HEK293 (cell line): ENCODE data around the gene CACNA1C.

Experiments
- CTCF ChIA-PET: fragments of 350-600 bp; formaldehyde crosslinking; extraction: SDS; loops from one replicate; lab custom pipeline; 2021; ENCODE audit warnings: antibody characterized with exemption; lab: Yijun Ruan, JAX
- POLR2A ChIA-PET: fragments of 300-600 bp; formaldehyde crosslinking; extraction: SDS; loops from one replicate; lab custom pipeline; 2020; ENCODE audit warnings: antibody characterized with exemption, inconsistent platforms; lab: Yijun Ruan, JAX
- H3K27ac ChIP-seq: fragments of 200-500 bp; sonication (Bioruptor generic); 2 replicates; pipeline ENCODE4 v1.5.1; 2014; ENCODE audit warnings: low read depth, low read length, control low read depth, inconsistent platforms; ENCODE audit errors: extremely low read depth
- H3K36me3 ChIP-seq, 2 experiments: fragments of 200-500 bp in 1 of 2; sonication (Bioruptor generic) in 1 of 2; 1 replicate in 1 of 2; 2 replicates in 1 of 2; pipeline ENCODE4 v1.5.1; 2014 to 2017; ENCODE audit warnings: inconsistent platforms in 2 of 2, low read length in 2 of 2; ENCODE audit not compliant: control insufficient read depth in 2 of 2, insufficient read depth in 1 of 2
- H3K4me1 ChIP-seq: fragments of 200-500 bp; sonication (Bioruptor generic); 2 replicates; pipeline ENCODE4 v1.5.1; 2014; ENCODE audit warnings: mild to moderate bottlenecking, low read length, inconsistent platforms; ENCODE audit not compliant: control insufficient read depth, insufficient read depth
- H3K4me3 ChIP-seq: 2 replicates; pipeline ENCODE4 v1.5.1; 2011; ENCODE audit warnings: low read depth, mild to moderate bottlenecking, control low read depth, low read length, moderate library complexity
- H3K9me3 ChIP-seq: fragments of 200-500 bp; sonication (Bioruptor generic); 2 replicates; pipeline ENCODE4 v1.5.1; 2014; ENCODE audit warnings: low read depth, low read length, inconsistent platforms; ENCODE audit not compliant: control insufficient read depth, insufficient read depth
- EGR2 ChIP-seq: fragments of 450-650 bp; formaldehyde crosslinking; IDR thresholded peaks from 2 replicates; pipeline ENCODE4 v1.5.1; 2016; ENCODE audit warnings: low read depth, missing biosample characterization, missing genetic modification characterization
- GLI4 ChIP-seq: fragments of 450-650 bp; formaldehyde crosslinking; IDR thresholded peaks from 2 replicates; pipeline ENCODE4 v1.5.1; 2016; ENCODE audit warnings: missing biosample characterization, missing genetic modification characterization
- KLF17 ChIP-seq: fragments of 450-650 bp; formaldehyde crosslinking; IDR thresholded peaks from 2 replicates; pipeline ENCODE4 v1.5.1; 2016; ENCODE audit warnings: missing biosample characterization, missing genetic modification characterization
- SALL2 ChIP-seq: fragments of 450-650 bp; formaldehyde crosslinking; IDR thresholded peaks from 2 replicates; pipeline ENCODE4 v1.5.0; 2017; ENCODE audit warnings: missing biosample characterization, mild to moderate bottlenecking, missing genetic modification characterization, borderline replicate concordance
- SCRT2 ChIP-seq: fragments of 450-650 bp; formaldehyde crosslinking; IDR thresholded peaks from 2 replicates; pipeline ENCODE4 v1.5.1; 2016; ENCODE audit warnings: missing biosample characterization, missing genetic modification characterization
- SP3 ChIP-seq: fragments of 450-650 bp; formaldehyde crosslinking; IDR thresholded peaks from 2 replicates; pipeline ENCODE4 v1.5.1; 2016; ENCODE audit warnings: missing biosample characterization, missing genetic modification characterization
- ZNF114 ChIP-seq: fragments of 450-650 bp; formaldehyde crosslinking; IDR thresholded peaks from 2 replicates; pipeline ENCODE4 v1.5.0; 2017; ENCODE audit warnings: missing biosample characterization, missing genetic modification characterization
- ZNF202 ChIP-seq: fragments of 450-650 bp; formaldehyde crosslinking; IDR thresholded peaks from 2 replicates; pipeline ENCODE4 v1.5.1; 2016; ENCODE audit warnings: missing biosample characterization, missing genetic modification characterization, borderline replicate concordance
- ZNF341 ChIP-seq: fragments of 450-650 bp; formaldehyde crosslinking; IDR thresholded peaks from 2 replicates; pipeline ENCODE4; 2016; ENCODE audit warnings: low read depth, missing biosample characterization, missing genetic modification characterization
- ZNF514 ChIP-seq: fragments of 450-650 bp; formaldehyde crosslinking; IDR thresholded peaks from 2 replicates; pipeline ENCODE4 v1.5.1; 2016; ENCODE audit warnings: missing biosample characterization, missing genetic modification characterization
- ZNF518A ChIP-seq: fragments of 450-650 bp; formaldehyde crosslinking; conservative IDR thresholded peaks from 2 replicates; pipeline ENCODE4 v1.5.1; 2016; ENCODE audit warnings: low read depth, missing biosample characterization, missing genetic modification characterization
- ZNF560 ChIP-seq: fragments of 450-650 bp; formaldehyde crosslinking; IDR thresholded peaks from 2 replicates; pipeline ENCODE4 v1.5.1; 2017; ENCODE audit warnings: missing biosample characterization, missing genetic modification characterization, borderline replicate concordance
- ZNF639 ChIP-seq: fragments of 450-650 bp; formaldehyde crosslinking; IDR thresholded peaks from 2 replicates; pipeline ENCODE4 v1.5.1; 2016; ENCODE audit warnings: missing biosample characterization, missing genetic modification characterization
- ZNF658 ChIP-seq: fragments of 450-650 bp; formaldehyde crosslinking; IDR thresholded peaks from 2 replicates; pipeline ENCODE4; 2016; ENCODE audit warnings: missing biosample characterization, missing genetic modification characterization
- ZNF670 ChIP-seq: fragments of 450-650 bp; formaldehyde crosslinking; IDR thresholded peaks from 2 replicates; pipeline ENCODE4 v1.5.1; 2016; ENCODE audit warnings: missing biosample characterization, missing genetic modification characterization, low read depth
- ZNF791 ChIP-seq: fragments of 450-650 bp; formaldehyde crosslinking; IDR thresholded peaks from 2 replicates; pipeline ENCODE4 v1.5.1; 2016; ENCODE audit warnings: missing biosample characterization, missing genetic modification characterization

CACNA1C gene

GRCh38 chr12:2259369-2259768 lies 206.6 kb downstream of the CACNA1C start (continued):
- no peak for TF ChIP-seq ZNF514

- Histone ChIP-seq H3K27ac (no peak overlapping the region), H3K4me3 (no peak overlapping the region), H3K36me3 (no peaks in the 10 kb centered on the region), H3K9me3 (no peaks in the 10 kb centered on the region), H3K4me1 (no peaks in the 10 kb centered on the region)
- ChIA-PET POLR2A (no interaction called here), CTCF (interaction anchor here (1.8 kb wide), 1 partner anchor 203 kb away, joined by 7 read pairs; no protein-coding TSS in a partner anchor)
- no peak for TF ChIP-seq ZNF670
- no peak for TF ChIP-seq KLF17 (tag by site-specific recombination)
- TF ChIP-seq ZNF658, result no peak
- TF ChIP-seq ZNF114 (tag by site-specific recombination), result no peak
- no peak for TF ChIP-seq ZNF560 (tag by site-specific recombination)
- TF ChIP-seq ZNF791 (tag by site-specific recombination), result no peak
- TF ChIP-seq GLI4 (tag by site-specific recombination), result no peak
- TF ChIP-seq ZNF341, result no peak
- TF ChIP-seq EGR2 (tag by site-specific recombination), result no peak
Observed at GRCh38 chr12:2260441-2260840, 207.7 kb downstream of the CACNA1C start.

- ChIA-PET POLR2A (no interaction called here), CTCF (no interaction called here)
- TF ChIP-seq SCRT2 (tag by site-specific recombination) (peak; percentile 45), SALL2 (tag by site-specific recombination) (no peak)
- H3K27ac ChIP-seq, result no peak overlapping the region
- H3K4me1 ChIP-seq, result no peaks in the 10 kb centered on the region
- no peak overlapping the region for H3K4me3 ChIP-seq
- H3K36me3 ChIP-seq, result no peaks in the 10 kb centered on the region
- H3K9me3 ChIP-seq, result no peaks in the 10 kb centered on the region
Observed at GRCh38 chr12:2261708-2262107, 208.9 kb downstream of the CACNA1C start.

GRCh38 chr12:2262449-2262848 lies 209.7 kb downstream of the CACNA1C start:
- H3K9me3 ChIP-seq, result no peaks in the 10 kb centered on the region
- no peak overlapping the region for H3K4me3 ChIP-seq
- TF ChIP-seq SP3 (tag by site-specific recombination) (no peak), ZNF639 (no peak), ZNF202 (tag by site-specific recombination) (no peak), ZNF518A (tag by site-specific recombination) (no peak)
- no peak overlapping the region for H3K27ac ChIP-seq
- H3K4me1 ChIP-seq, result no peaks in the 10 kb centered on the region
- H3K36me3 ChIP-seq, result no peaks in the 10 kb centered on the region
- CTCF ChIA-PET, result interaction anchor here (0.8 kb wide), 1 partner anchor 22 kb away, joined by 3 read pairs; no protein-coding TSS in a partner anchor
- POLR2A ChIA-PET, result no interaction called here
